Measurements from ENCODE around the gene SH3D21. TPM values are rescaled to one million over a fixed set of nuclear protein-coding genes. Genes with fewer than 3 reads are reported as not detected.

Gene SH3D21
- total RNA-seq, 1 donor from 2014 or later: 9.8 TPM

DNA sequence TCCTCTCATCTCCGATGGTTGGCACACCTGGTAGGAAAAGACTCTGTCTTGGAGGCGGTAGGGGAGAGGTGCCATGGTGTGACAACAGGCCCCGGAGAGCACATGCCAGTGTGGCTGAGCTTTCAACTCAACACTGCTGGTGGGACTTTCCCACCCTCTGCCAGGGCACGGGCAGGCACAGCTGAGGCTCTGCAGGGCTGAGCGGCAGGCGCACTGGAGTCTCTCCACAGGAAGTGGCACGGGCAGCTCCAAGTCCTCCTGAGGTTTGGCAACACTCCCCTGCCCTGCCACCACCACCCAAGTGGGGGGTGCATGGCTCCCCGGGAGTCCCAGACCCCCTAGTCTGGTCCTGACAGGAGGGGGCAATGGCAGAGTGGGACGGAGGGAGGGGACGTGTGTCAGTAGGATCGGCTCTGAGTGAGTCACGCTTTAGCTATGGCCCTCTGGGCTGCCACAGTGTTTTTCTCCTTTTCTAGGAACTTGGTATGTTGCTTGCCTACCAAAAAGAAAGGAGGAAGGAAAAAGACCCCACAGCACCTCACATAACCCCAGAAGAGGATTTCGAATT lies 44.6 kb downstream of the SH3D21 start:
- DNase-seq (ENCODE audit: low spot score): no peak
- intact Hi-C loops (cut with DNase I): no loop called here
- ATAC-seq: peak; percentile 63

- DNase-seq (ENCODE audit: low spot score) (no peak), ATAC-seq (peak; percentile 18)
- intact Hi-C loops (cut with DNase I): no loop called here
Measured at GRCh38 chr1:36351227-36351977, 45.2 kb downstream of the SH3D21 start.

GRCh38 chr1:36352125-36352909 lies 46.1 kb downstream of the SH3D21 start:
- intact Hi-C loops (cut with DNase I): no loop called here
- ATAC-seq: no peak
- DNase-seq (ENCODE audit: low spot score): no peak

GRCh38 chr1:36352910-36353878 lies 47.0 kb downstream of the SH3D21 start:
- DNase-seq (ENCODE audit: low spot score) (no peak), ATAC-seq (no peak)
- intact Hi-C loops (cut with DNase I): no loop called here

GRCh38 chr1:36354486-36354885 lies 48.3 kb downstream of the SH3D21 start:
- intact Hi-C loops (cut with DNase I): no loop called here
- DNase-seq (ENCODE audit: low spot score) (no peak), ATAC-seq (no peak)

DNA sequence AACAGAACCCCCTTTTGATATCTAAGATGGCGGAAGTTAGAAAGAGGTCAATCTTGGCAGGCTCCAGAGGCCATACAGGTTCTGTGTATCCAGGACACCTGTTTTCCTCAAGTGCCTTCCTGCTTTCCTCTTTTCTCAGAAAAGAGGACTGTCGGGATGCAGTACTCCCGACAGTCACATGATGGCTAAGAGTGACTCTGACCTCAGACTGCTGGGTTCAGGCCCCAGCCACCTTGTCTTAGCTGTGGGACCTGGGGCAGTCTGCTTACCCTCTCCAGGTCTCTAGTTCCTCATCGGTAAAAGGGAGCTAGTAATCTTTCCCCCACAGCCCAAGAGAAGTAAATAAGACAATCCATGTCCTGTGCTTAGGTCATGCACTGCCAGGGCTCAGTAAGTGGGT lies 49.6 kb downstream of the SH3D21 start:
- intact Hi-C loops (cut with DNase I): no loop called here
- DNase-seq (ENCODE audit: low spot score): no peak
- ATAC-seq: no peak

DNA sequence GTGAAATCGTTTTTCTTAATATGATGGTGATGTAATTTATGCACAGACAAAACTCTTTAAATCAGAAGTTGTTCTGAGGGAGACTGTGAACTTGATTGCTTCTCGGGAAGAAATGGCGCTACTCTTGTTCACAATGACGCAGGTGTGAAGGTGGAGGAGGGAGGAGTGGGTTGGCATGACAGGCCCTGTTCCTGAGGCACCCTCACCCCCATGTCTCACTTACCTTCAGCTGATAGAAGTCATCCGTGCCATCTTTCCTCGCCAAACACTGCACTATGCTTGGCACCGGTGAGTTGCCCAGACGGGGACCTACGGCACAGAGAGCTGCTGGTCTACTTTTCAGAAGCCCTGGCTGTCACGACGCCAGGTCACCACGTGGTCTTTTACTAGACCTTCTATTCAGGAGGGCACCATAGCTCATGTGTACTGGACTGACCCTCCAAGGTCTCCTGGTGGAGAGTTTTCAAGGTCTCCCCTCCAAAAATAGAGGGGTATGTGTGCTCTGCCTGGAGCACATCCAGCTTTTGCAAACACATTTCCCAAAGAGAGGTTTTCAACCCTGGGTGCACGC lies 52.4 kb downstream of the SH3D21 start:
- intact Hi-C loops (cut with DNase I): no loop called here
- DNase-seq (ENCODE audit: low spot score) (no peak), ATAC-seq (no peak)

GRCh38 chr1:36359383-36359782 lies 53.2 kb downstream of the SH3D21 start:
- ATAC-seq: no peak
- intact Hi-C loops (cut with DNase I): no loop called here
- DNase-seq (ENCODE audit: low spot score): no peak

DNA sequence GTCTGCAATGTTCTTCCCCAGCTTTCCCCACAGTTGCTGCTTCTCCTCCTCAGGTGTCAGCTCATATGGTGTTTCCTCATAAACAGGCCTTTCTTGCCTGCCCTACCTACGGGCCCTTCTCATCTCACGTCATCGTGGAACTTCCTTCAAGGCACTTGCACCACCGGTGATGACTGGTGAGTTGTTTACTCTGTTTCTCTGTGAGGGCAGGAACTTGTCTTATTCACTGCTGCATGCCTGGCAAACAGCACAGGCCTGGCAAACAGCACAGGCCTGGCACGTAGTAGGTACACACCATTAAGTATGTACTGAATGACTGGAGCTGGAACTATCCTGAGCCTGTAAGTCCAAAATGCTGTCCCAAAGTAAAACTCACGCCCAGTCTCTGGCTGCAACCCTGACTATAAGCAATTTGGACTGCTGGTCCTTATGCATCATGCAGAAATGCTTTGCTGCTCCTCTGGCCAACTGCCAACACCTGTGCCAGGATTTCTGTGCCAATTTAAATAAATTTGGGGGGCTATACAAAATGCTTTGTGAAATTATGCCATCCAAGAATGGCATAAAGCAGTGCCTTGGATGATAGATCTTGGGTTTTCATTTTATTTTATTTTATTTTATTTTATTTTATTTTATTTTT lies 53.9 kb downstream of the SH3D21 start:
- intact Hi-C loops (cut with DNase I): no loop called here
- ATAC-seq (no peak), DNase-seq (ENCODE audit: low spot score) (no peak)

- peak; percentile 90 for ATAC-seq
- intact Hi-C loops (cut with DNase I): no loop called here
- DNase-seq (ENCODE audit: low spot score): peak; percentile 88
Measured at GRCh38 chr1:36365381-36365780, 59.2 kb downstream of the SH3D21 start.

GRCh38 chr1:36366091-36366661 lies 60.0 kb downstream of the SH3D21 start:
- ATAC-seq (peak; percentile 70), DNase-seq (ENCODE audit: low spot score) (peak; percentile 69)
- intact Hi-C loops (cut with DNase I): no loop called here

DNA sequence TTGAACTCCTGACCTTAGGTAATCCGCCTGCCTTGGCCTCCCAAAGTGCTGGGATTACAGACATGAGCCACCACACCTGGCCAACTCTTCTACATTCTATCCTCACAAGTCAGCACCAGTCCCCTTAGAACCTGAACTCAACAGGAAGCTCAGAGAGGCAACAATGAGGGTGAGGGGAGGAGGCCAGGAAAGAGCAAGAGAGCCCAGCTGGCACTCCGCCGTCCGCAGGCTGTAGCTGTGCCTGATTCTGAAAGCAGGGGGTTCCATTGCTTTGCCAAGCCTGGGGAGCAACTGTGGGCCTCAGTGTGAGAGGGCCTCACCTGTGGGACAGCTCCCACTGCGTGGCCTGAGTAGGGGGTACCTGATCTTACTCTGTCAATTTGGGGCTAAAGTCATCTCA lies 60.9 kb downstream of the SH3D21 start:
- DNase-seq (ENCODE audit: low spot score) (no peak), ATAC-seq (no peak)
- intact Hi-C loops (cut with DNase I): no loop called here

GRCh38 chr1:36367798-36368197 lies 61.6 kb downstream of the SH3D21 start:
- intact Hi-C loops (cut with DNase I): no loop called here
- ATAC-seq (no peak), DNase-seq (ENCODE audit: low spot score) (no peak)

GRCh38 chr1:36369061-36369861 lies 63.1 kb downstream of the SH3D21 start:
- DNase-seq (ENCODE audit: low spot score) (peak; percentile 88), ATAC-seq (peak; percentile 35)
- intact Hi-C loops (cut with DNase I): no loop called here

Data from sciatic nerve (tissue), 2 donors.